Left ventricle myocardium inferior (tissue), 1 donor: Measurements from ENCODE around the gene CALU. TPM values are rescaled to one million over a fixed set of nuclear protein-coding genes. Genes with fewer than 3 reads are reported as not detected.
A peak's percentile ranks its signal among the peaks of the same experiment; 100 is the strongest.

Experiments used
- DNase-seq: peaks from one replicate; pipeline ENCODE4 v3.0.0-alpha.2; 2020
- H3K27ac ChIP-seq: fragments of 200-600 bp; replicated peaks from 2 replicates; pipeline ENCODE4 v1.8.0; 2021
- H3K27me3 ChIP-seq: fragments of 200-600 bp; 2 replicates; pipeline ENCODE4 v1.8.0; 2021; ENCODE audit warnings: low read depth
- H3K36me3 ChIP-seq: fragments of 200-600 bp; 2 replicates; pipeline ENCODE4 v1.8.0; 2021
- H3K4me1 ChIP-seq: fragments of 200-600 bp; 2 replicates; pipeline ENCODE4 v1.8.0; 2021
- H3K4me3 ChIP-seq: fragments of 200-600 bp; 2 replicates; pipeline ENCODE4 v1.8.0; 2021; ENCODE audit warnings: mild to moderate bottlenecking, moderate library complexity
- H3K9me3 ChIP-seq: fragments of 200-600 bp; replicated peaks from 2 replicates; pipeline ENCODE4 v1.8.0; 2021
- intact Hi-C: fragments of 100-400 bp; cut with micrococcal nuclease; formaldehyde crosslinking; loops from one replicate; pipeline ENCODE4 v1.11.0; 2022
- total RNA-seq: library from RNA; stranded (reverse); fragmentation: NEBNext Ultra II Directional; extraction: Animal tissue kit (Norgen Biotek cat#: 25700); gene quantifications from one replicate; pipeline ENCODE4 v1.2.1, GENCODE V29; 2021
- TF ChIP-seq, protein P1 (sequence below): fragments of 200-600 bp; IDR thresholded peaks from 2 replicates; pipeline ENCODE4 v1.8.0; 2021; ENCODE audit warnings: antibody characterized with exemption, mild to moderate bottlenecking, borderline replicate concordance
- donor health status: DM: no; HTN: yes; CAD: no; lungs with severe emphysema.

Gene CALU
- total RNA-seq, 1 donor from 2014 or later = 236 TPM

DNA sequence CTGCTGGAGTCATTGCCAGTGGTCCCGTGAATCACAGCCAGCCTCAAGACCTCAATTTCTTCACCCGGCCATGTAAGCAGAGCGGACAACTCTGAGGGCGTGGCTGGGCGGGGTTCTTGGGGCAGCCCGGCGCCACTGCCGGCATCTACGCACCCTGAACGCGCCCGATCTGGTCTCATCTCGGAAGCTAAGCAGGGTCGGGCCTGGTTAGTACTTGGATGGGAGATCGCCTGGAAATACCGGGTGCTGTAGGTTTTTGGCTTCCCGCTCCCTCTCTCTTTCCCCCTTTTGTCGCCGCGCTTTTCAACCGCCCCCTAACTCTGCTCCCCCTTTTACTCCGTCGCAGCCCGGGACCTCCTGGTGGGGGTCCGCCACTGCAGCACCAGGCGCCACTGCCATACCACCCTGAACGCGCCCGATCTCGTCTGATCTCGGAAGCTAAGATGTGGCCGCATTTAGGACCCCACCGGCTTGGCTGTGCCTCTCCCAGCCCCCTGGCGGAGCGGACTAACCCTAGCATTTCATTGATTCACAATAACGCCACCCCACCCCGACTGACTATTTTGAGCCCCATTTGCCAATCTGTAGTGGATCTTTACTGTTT is 41.8 kb upstream of the CALU start:
- peaks cover 53% of the 10 kb centered on the region for H3K27me3 ChIP-seq
- peak; percentile 26 for DNase-seq
- no peaks in the 10 kb centered on the region for H3K9me3 ChIP-seq
- peak overlapping the region; percentile 59 for H3K4me3 ChIP-seq
- intact Hi-C loops = no loop called here
- no peak overlapping the region for H3K27ac ChIP-seq
- TF ChIP-seq, protein P1, sequence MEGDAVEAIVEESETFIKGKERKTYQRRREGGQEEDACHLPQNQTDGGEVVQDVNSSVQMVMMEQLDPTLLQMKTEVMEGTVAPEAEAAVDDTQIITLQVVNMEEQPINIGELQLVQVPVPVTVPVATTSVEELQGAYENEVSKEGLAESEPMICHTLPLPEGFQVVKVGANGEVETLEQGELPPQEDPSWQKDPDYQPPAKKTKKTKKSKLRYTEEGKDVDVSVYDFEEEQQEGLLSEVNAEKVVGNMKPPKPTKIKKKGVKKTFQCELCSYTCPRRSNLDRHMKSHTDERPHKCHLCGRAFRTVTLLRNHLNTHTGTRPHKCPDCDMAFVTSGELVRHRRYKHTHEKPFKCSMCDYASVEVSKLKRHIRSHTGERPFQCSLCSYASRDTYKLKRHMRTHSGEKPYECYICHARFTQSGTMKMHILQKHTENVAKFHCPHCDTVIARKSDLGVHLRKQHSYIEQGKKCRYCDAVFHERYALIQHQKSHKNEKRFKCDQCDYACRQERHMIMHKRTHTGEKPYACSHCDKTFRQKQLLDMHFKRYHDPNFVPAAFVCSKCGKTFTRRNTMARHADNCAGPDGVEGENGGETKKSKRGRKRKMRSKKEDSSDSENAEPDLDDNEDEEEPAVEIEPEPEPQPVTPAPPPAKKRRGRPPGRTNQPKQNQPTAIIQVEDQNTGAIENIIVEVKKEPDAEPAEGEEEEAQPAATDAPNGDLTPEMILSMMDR = peak; percentile 37
- H3K4me1 ChIP-seq = peaks cover 9% of the 10 kb centered on the region
- no peaks in the 10 kb centered on the region for H3K36me3 ChIP-seq

DNA sequence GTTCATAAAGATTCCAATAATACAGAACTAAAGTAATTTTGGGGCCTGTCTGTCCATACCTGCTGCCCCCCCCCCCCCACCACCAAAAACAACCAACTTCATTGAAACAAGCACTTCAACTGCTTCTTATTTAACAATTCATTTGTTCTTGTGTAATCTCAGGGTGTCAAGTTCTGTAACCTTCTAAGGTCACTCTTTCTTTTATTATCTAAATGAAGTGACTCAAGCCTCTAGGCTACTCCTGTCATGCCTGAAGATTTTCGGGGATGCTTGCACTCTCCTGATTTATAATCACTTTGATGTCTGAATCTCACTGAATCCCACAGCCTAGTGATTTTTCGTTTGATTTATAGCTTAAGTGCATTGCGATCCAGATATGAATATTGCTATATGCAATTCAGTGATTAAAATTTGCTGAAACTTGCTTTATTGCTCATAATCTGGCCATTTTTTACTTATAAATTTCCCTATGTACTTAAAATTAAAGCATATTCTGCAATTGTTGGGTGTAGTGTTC is 39.9 kb upstream of the CALU start:
- TF ChIP-seq, protein P1 = no peak
- intact Hi-C loops = no loop called here
- Histone ChIP-seq H3K27ac (no peak overlapping the region), H3K27me3 (peaks cover 53% of the 10 kb centered on the region), H3K4me3 (no peak overlapping the region), H3K4me1 (peaks cover 9% of the 10 kb centered on the region), H3K36me3 (no peaks in the 10 kb centered on the region), H3K9me3 (no peaks in the 10 kb centered on the region)
- DNase-seq = no peak

DNA sequence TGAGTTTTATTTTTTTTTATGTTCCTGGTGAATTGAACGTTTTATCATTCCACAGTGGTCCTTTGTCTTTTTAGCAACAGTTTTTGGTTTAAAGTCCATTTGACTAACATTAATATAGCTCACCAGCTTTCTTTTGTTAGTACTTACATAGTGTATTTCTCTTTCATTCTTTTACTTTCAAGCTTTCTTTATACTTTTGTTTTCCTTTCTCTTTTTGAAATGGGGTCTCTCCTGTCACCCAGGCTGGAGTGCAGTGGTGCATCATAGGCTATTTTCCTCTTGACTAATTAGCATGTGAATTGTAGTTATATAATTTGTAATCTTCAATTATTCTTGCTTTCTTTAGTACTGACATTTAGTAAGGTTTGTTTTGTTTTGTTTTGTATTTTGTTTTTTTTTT is 39.3 kb upstream of the CALU start:
- no peak for DNase-seq
- intact Hi-C loops = no loop called here
- Histone ChIP-seq H3K4me1 (peaks cover 9% of the 10 kb centered on the region), H3K4me3 (no peak overlapping the region), H3K36me3 (no peaks in the 10 kb centered on the region), H3K9me3 (no peaks in the 10 kb centered on the region), H3K27me3 (peaks cover 53% of the 10 kb centered on the region), H3K27ac (no peak overlapping the region)
- TF ChIP-seq, protein P1 = no peak

DNA sequence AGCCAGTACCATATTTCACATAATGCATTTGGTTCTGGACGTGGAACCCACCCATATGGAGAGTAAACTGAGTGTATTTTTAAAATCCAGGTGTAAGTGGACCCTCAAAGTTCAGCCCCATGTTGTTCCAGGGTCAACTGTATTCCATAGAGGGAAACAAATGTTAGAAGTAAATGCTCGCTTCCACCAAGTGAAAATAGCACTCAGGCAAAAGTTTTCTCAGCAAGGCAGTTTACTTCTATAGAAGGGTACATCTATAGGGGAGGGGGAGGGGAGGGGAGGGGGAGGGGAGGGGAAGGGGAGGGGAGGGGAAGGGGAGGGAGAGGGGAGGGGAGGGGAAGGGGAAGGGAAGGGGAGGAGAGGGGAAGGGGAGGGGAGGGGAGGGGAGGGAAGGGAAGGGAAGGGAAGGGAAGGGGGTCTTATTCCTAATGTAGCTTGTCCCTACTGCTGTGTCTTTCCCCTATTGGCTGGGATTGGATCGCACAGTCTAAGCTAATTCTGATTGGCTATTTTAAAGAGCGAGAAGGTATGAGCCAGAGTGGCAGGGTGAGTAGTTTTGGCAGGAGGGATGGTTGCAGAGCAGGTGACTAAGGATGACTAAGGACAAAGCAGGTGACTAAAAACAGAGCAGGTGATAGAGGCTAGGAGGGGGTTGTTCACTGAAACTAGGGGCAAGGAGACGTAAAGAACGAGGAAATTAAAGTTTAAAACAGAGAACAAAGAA is 37.9 kb upstream of the CALU start:
- peaks cover 48% of the 10 kb centered on the region for H3K27me3 ChIP-seq
- peaks cover 9% of the 10 kb centered on the region for H3K4me1 ChIP-seq
- TF ChIP-seq, protein P1 = no peak
- no peaks in the 10 kb centered on the region for H3K36me3 ChIP-seq
- intact Hi-C loops = no loop called here
- H3K4me3 ChIP-seq = no peak overlapping the region
- no peak for DNase-seq
- H3K9me3 ChIP-seq = no peaks in the 10 kb centered on the region
- no peak overlapping the region for H3K27ac ChIP-seq

DNA sequence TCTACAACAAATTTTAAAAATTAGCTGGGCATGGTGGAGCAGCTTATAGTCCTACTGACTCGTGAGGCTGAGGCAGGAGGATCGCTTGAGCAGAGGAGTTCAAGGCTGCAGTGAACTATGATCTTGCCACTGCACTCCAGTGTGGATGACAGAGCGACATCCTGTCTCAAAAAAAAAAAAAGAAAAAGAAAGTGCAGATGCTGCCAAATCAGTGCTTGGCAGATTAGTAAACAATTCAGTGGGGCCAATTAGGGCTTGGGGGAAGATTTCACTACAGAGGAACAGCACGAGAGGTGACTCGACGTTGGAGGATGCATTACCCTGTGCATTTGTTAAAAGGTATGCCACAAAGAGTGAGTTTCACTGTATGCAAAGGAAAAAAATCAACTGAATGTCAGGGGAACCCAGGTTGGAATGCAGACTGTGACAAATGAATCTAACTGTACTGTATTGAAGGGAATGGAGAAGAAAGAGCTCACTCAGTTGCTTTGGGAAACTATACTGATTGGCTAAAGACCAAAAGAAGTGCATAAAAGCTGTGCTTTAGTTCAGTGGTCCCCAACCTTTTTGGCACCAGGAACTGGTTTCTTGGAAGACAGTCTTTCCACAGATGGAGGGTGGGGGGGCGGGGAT is 35.4 kb upstream of the CALU start:
- no peaks in the 10 kb centered on the region for H3K9me3 ChIP-seq
- no peak for DNase-seq
- intact Hi-C loops = no loop called here
- peaks cover 23% of the 10 kb centered on the region for H3K27me3 ChIP-seq
- no peaks in the 10 kb centered on the region for H3K4me1 ChIP-seq
- H3K36me3 ChIP-seq = no peaks in the 10 kb centered on the region
- TF ChIP-seq, protein P1 = no peak
- no peak overlapping the region for H3K27ac ChIP-seq
- no peak overlapping the region for H3K4me3 ChIP-seq
